OCI-LY7 (cell line): ENCODE results near the gene POLR1E.

Experiments used
- EZH2phosphoT487 ChIP-seq: fragments of 200-600 bp; sonication (generic); IDR thresholded peaks from 2 replicates; pipeline ENCODE4 v1.6.1; 2018; ENCODE audit warnings: low read depth, borderline replicate concordance, mild to moderate bottlenecking, mixed run types, antibody characterized with exemption, low read length, moderate library complexity, mixed read lengths
- TF ChIP-seq, protein P1 (sequence below): fragments of 200-600 bp; sonication (generic); conservative IDR thresholded peaks from 2 replicates; pipeline ENCODE4 v1.5.1; 2014; ENCODE audit warnings: mild to moderate bottlenecking, antibody characterized with exemption, low read length, moderate library complexity, mixed read lengths

DNA sequence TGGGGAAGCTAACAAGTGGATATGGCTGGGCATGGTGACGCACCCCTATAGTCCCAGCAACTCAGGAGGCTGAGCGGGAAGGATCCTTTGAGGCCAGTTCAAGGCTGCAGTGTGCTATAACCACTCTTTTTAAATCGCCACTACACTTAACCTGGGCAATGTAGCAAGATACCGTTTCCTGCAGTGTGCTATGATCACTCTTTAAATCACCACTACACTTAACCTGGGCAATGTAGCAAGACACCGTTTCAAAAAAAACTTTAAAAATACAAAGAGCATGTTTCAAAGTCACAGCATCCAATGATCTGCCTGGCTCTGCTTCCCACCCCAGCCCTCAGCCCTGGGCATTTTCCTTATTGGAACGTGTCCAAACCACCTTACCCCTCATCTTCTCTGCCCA is 48.7 kb upstream of the POLR1E start:
- TF ChIP-seq, protein P1, sequence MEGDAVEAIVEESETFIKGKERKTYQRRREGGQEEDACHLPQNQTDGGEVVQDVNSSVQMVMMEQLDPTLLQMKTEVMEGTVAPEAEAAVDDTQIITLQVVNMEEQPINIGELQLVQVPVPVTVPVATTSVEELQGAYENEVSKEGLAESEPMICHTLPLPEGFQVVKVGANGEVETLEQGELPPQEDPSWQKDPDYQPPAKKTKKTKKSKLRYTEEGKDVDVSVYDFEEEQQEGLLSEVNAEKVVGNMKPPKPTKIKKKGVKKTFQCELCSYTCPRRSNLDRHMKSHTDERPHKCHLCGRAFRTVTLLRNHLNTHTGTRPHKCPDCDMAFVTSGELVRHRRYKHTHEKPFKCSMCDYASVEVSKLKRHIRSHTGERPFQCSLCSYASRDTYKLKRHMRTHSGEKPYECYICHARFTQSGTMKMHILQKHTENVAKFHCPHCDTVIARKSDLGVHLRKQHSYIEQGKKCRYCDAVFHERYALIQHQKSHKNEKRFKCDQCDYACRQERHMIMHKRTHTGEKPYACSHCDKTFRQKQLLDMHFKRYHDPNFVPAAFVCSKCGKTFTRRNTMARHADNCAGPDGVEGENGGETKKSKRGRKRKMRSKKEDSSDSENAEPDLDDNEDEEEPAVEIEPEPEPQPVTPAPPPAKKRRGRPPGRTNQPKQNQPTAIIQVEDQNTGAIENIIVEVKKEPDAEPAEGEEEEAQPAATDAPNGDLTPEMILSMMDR = no peak
- no peak for TF ChIP-seq EZH2phosphoT487
